Measurements from ENCODE around the gene ANXA2R. TPM values are rescaled to one million over a fixed set of nuclear protein-coding genes. Genes with fewer than 3 reads are reported as not detected.

Gene ANXA2R
- total and polyA plus RNA-seq, 2 of the 13 experiments (the other 11 are each of a cell fraction or from before 2014, with no cell fraction given), result 0.95 to 1.3 TPM

DNA sequence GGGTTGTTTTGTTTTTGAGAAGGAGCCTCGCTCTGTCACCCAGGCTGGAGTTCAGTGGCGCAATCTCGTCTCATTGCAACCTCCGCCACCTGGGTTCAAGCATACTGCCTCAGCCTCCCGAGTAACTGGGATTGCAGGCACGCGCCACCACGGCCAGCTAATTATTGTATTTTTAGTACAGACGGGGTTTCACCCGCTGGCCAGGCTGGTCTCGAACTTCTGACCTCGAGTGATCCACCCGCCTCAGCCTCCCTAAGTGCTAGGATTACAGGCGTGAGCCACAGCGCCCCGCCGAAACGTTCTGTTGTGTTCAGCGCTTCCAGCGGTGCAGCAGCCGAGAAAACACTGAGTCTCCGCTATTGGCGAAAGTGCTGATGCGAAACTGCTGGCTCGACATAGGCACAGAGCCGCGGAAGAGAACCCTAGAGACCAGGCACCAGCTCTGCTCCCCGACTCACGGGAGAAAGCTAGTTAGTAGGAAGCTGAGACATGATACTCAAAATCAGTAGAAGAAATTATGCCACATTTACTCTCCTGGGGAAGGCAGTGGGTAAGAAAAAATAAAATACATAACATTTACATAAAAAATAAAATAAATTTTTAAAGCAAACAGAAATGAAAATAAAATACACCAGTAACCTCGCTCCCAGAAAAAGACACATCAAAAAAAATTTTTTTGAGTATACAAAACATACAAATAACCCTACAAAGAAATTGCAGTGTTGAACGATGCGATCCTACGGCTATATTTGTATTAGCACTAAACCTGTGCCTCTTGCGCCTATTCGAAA is 31.6 kb downstream of the ANXA2R start (continued):
- TF ChIP-seq, protein P1, sequence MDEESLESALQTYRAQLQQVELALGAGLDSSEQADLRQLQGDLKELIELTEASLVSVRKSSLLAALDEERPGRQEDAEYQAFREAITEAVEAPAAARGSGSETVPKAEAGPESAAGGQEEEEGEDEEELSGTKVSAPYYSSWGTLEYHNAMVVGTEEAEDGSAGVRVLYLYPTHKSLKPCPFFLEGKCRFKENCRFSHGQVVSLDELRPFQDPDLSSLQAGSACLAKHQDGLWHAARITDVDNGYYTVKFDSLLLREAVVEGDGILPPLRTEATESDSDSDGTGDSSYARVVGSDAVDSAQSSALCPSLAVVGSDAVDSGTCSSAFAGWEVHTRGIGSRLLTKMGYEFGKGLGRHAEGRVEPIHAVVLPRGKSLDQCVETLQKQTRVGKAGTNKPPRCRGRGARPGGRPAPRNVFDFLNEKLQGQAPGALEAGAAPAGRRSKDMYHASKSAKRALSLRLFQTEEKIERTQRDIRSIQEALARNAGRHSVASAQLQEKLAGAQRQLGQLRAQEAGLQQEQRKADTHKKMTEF (CRISPR knock-in tag; IDR thresholded peaks at IDR 0.05), result peak; percentile 70
- TF ChIP-seq ZNF224 (CRISPR knock-in tag; IDR thresholded peaks at IDR 0.05) (0 out of 2 replicates have a peak, but pooled peaks have one; percentile 25), ZNF24 (IDR thresholded peaks at IDR 0.05) (peak; percentile 15; the same call in 1 of the 2 replicates), ZNF891 (CRISPR knock-in tag; IDR thresholded peaks at IDR 0.05) (peak; percentile 56; the same call in 1 of the 2 replicates), FOXA3 (CRISPR knock-in tag; IDR thresholded peaks at IDR 0.05) (peak; percentile 67; the same call in 1 of the 2 replicates), HDAC1 (CRISPR knock-in tag; IDR thresholded peaks at IDR 0.05) (peak; percentile 70; the same call in 1 of the 2 replicates), RFX1 (IDR thresholded peaks at IDR 0.05) (no peak), PCBP2 (optimal IDR thresholded peaks at IDR 0.05; ENCODE audit: low read depth, low read length, poor library complexity, severe bottlenecking) (no peak), ZNF20 (CRISPR knock-in tag; IDR thresholded peaks at IDR 0.05) (no peak), U2AF2 (IDR thresholded peaks at IDR 0.05; ENCODE audit: low read depth, low read length) (no peak), SSRP1 (CRISPR knock-in tag; IDR thresholded peaks at IDR 0.05) (no peak), HNF4A (CRISPR knock-in tag; IDR thresholded peaks at IDR 0.05) (peak; percentile 29; the same call in 1 of the 2 replicates), ZNF264 (CRISPR knock-in tag; IDR thresholded peaks at IDR 0.05) (peak; percentile 90)
- TF ChIP-seq, protein P2, sequence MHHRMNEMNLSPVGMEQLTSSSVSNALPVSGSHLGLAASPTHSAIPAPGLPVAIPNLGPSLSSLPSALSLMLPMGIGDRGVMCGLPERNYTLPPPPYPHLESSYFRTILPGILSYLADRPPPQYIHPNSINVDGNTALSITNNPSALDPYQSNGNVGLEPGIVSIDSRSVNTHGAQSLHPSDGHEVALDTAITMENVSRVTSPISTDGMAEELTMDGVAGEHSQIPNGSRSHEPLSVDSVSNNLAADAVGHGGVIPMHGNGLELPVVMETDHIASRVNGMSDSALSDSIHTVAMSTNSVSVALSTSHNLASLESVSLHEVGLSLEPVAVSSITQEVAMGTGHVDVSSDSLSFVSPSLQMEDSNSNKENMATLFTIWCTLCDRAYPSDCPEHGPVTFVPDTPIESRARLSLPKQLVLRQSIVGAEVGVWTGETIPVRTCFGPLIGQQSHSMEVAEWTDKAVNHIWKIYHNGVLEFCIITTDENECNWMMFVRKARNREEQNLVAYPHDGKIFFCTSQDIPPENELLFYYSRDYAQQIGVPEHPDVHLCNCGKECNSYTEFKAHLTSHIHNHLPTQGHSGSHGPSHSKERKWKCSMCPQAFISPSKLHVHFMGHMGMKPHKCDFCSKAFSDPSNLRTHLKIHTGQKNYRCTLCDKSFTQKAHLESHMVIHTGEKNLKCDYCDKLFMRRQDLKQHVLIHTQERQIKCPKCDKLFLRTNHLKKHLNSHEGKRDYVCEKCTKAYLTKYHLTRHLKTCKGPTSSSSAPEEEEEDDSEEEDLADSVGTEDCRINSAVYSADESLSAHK (CRISPR knock-in tag; IDR thresholded peaks at IDR 0.05; ENCODE audit: borderline replicate concordance), result no peak
- TF ChIP-seq, protein P3, sequence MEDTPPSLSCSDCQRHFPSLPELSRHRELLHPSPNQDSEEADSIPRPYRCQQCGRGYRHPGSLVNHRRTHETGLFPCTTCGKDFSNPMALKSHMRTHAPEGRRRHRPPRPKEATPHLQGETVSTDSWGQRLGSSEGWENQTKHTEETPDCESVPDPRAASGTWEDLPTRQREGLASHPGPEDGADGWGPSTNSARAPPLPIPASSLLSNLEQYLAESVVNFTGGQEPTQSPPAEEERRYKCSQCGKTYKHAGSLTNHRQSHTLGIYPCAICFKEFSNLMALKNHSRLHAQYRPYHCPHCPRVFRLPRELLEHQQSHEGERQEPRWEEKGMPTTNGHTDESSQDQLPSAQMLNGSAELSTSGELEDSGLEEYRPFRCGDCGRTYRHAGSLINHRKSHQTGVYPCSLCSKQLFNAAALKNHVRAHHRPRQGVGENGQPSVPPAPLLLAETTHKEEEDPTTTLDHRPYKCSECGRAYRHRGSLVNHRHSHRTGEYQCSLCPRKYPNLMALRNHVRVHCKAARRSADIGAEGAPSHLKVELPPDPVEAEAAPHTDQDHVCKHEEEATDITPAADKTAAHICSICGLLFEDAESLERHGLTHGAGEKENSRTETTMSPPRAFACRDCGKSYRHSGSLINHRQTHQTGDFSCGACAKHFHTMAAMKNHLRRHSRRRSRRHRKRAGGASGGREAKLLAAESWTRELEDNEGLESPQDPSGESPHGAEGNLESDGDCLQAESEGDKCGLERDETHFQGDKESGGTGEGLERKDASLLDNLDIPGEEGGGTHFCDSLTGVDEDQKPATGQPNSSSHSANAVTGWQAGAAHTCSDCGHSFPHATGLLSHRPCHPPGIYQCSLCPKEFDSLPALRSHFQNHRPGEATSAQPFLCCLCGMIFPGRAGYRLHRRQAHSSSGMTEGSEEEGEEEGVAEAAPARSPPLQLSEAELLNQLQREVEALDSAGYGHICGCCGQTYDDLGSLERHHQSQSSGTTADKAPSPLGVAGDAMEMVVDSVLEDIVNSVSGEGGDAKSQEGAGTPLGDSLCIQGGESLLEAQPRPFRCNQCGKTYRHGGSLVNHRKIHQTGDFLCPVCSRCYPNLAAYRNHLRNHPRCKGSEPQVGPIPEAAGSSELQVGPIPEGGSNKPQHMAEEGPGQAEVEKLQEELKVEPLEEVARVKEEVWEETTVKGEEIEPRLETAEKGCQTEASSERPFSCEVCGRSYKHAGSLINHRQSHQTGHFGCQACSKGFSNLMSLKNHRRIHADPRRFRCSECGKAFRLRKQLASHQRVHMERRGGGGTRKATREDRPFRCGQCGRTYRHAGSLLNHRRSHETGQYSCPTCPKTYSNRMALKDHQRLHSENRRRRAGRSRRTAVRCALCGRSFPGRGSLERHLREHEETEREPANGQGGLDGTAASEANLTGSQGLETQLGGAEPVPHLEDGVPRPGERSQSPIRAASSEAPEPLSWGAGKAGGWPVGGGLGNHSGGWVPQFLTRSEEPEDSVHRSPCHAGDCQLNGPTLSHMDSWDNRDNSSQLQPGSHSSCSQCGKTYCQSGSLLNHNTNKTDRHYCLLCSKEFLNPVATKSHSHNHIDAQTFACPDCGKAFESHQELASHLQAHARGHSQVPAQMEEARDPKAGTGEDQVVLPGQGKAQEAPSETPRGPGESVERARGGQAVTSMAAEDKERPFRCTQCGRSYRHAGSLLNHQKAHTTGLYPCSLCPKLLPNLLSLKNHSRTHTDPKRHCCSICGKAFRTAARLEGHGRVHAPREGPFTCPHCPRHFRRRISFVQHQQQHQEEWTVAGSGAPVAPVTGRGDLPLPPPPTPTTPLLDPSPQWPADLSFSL (CRISPR knock-in tag; IDR thresholded peaks at IDR 0.05), result no peak
- TF ChIP-seq, protein P4, sequence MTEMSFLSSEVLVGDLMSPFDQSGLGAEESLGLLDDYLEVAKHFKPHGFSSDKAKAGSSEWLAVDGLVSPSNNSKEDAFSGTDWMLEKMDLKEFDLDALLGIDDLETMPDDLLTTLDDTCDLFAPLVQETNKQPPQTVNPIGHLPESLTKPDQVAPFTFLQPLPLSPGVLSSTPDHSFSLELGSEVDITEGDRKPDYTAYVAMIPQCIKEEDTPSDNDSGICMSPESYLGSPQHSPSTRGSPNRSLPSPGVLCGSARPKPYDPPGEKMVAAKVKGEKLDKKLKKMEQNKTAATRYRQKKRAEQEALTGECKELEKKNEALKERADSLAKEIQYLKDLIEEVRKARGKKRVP (CRISPR knock-in tag; IDR thresholded peaks at IDR 0.05), result peak in 1 of 2 experiments; percentile 54; a peak in 2 of 4 replicates
